Heart left ventricle (tissue), 16 donors: ENCODE data around the gene SUMO3. TPM values are rescaled to one million over a fixed set of nuclear protein-coding genes. Genes with fewer than 3 reads are reported as not detected.

ENCODE experiments used
- ATAC-seq, 4 donors: fragments of 200-7000 bp; cut with Tn5 transposase; one replicate each; pipeline ENCODE4 v1.9.1; 2020 to 2022; ENCODE audit warnings: moderate library complexity in 4 of 4, mild to moderate bottlenecking in 3 of 4, moderate number of reproducible peaks in 1 of 4
- DNase-seq, 5 donors: peaks; one replicate each; pipeline ENCODE4 v3.0.0-alpha.2; 2020
- H3K27ac ChIP-seq, 12 donors: fragments of 200-600 bp; sonication (generic) in 4 of 12; one replicate each; pipeline versions ENCODE4 v1.5.0 to v1.8.0; 2016 to 2022; ENCODE audit warnings: mild to moderate bottlenecking in 2 of 12
- H3K27me3 ChIP-seq, 9 donors: fragments of 200-600 bp; sonication (generic) in 2 of 9; one replicate each; pipeline versions ENCODE4 v1.5.1 to v1.8.0; 2016 to 2022; ENCODE audit warnings: mild to moderate bottlenecking in 3 of 9
- H3K36me3 ChIP-seq, 9 donors: fragments of 200-600 bp; sonication (generic) in 2 of 9; one replicate each; pipeline versions ENCODE4 v1.5.0 to v1.8.0; 2018 to 2022; ENCODE audit warnings: mild to moderate bottlenecking in 2 of 9
- H3K4me1 ChIP-seq, 12 donors: fragments of 200-600 bp; sonication (generic) in 4 of 12; one replicate each; pipeline versions ENCODE4 v1.5.0 to v1.8.0; 2016 to 2022; ENCODE audit warnings: mild to moderate bottlenecking in 3 of 12
- H3K4me3 ChIP-seq, 12 donors: fragments of 200-600 bp; sonication (generic) in 4 of 12; one replicate each; pipeline versions ENCODE4 v1.5.0 to v1.8.0; 2017 to 2022; ENCODE audit warnings: mild to moderate bottlenecking in 9 of 12, moderate library complexity in 4 of 12
- H3K9me3 ChIP-seq, 12 donors: fragments of 200-600 bp; sonication (generic) in 4 of 12; one replicate each; pipeline versions ENCODE4 v1.5.0 to v1.8.0; 2016 to 2022; ENCODE audit warnings: mild to moderate bottlenecking in 1 of 12
- POLR2A ChIP-seq, 2 donors: fragments of 450-650 bp; IDR thresholded peaks; one replicate each; pipeline ENCODE4 v1.6.1; 2017; ENCODE audit warnings: antibody characterized with exemption in 2 of 2, mild to moderate bottlenecking in 2 of 2, moderate library complexity in 2 of 2
- WGBS, 4 donors: extraction: QIAGEN DNeasy Blood & Tissue Kit in 2 of 4; methylation state at CpG; one replicate each; pipeline versions ENCODE4 v1.1.5 to v1.1.7; 2013 to 2018; 5-methylcytosine and 5-hydroxymethylcytosine counted together
- intact Hi-C, 10 donors: fragments of 100-400 bp; cut with DNase I; formaldehyde crosslinking; loops; one replicate each; pipeline versions ENCODE4 v1.11.1 to v1.14.2; 2022
- polyA plus RNA-seq, 2 donors: library from polyadenylated mRNA; stranded (reverse); fragments of 200-250 nt; gene quantifications; one replicate each; pipeline ENCODE4 v1.2.3, GENCODE V29; 2013
- total RNA-seq, 9 donors: library from RNA; depleted of rRNA in 2 of 9; stranded (reverse); fragments of >200 nt in 2 of 9; fragmentation: NEBNext Ultra II Directional in 3 of 9; extraction: Animal tissue kit (Norgen Biotek cat#: 25700) in 3 of 9; gene quantifications; one replicate each; pipeline versions ENCODE4 v1.1.0 to v1.2.4, GENCODE V29; 2016 to 2023
- TF ChIP-seq, protein P1 (sequence below), 12 donors: fragments of 200-600 bp; sonication (generic) in 4 of 12; IDR thresholded peaks; one replicate each; pipeline versions ENCODE4 v1.5.0 to v1.8.0; 2018 to 2022; ENCODE audit warnings: antibody characterized with exemption in 12 of 12, mild to moderate bottlenecking in 5 of 12
- donor health status: ischemic (EF 13 %, LVEDD 7.1; RV severe dilation, severe dysfunction).
- donor health status: healthy with polysubstance abuse.
- donor health status: DM: no; HTN: yes; CAD: no.
- donor health status: DM: no; HTN: no; CAD: no.
- donor health status: ischemic (EF 25% LVEDD 6.9; RV normal size, moderate dysfunction).
- donor health status: ischemic (EF 25% LVEDD 5.7; RV mildly dilated, moderate dysfunction).
- donor health status: healthy.
- donor health status: DM: yes; HTN: yes; CAD: no.
- donor health status: ischemic (EF 35%, LVEDD 5.7; RV mildly dilated, moderate dysfunction).
- donor health status: nonischemic (EF 11% LVEDD 7.7; RV severe dilation, severe dysfunction).
- donor health status: DM: yes; HTN: yes; CAD: no.
- donor health status: PGD.
- donor health status: ischemic (EF 29% LVEDD 5.4; RV normal size, mild dysfunction).
- donor health status: nonischemic (EF 23%, LVEDD 6.1; RV moderate dilation, normal function).

SUMO3 gene
- total and polyA plus RNA-seq, 11 donors: 22.0 to 108 (median 78.1) TPM

DNA sequence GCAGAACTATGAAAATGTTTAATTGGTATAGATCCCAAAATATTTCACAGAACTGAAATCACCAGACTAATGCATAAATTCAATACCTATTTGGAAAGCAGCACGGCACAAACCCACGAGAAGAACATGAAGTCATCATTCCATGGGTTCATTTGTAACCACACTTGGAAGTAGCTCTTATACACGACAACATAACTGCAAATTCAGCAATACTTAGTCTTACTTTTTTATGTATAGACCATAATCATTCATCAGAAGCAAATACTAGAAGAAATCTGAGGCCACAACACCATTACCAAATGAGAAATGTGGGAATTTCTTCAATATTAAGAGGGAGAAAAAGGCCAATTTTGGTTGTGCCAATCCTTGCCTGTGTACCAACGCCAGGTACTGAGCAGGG lies 12.0 kb downstream of the SUMO3 start:
- H3K4me1 ChIP-seq: peaks cover 0 to 22% (median 9%) of the 10 kb centered on the region in 12 donors
- TF ChIP-seq, protein P1, sequence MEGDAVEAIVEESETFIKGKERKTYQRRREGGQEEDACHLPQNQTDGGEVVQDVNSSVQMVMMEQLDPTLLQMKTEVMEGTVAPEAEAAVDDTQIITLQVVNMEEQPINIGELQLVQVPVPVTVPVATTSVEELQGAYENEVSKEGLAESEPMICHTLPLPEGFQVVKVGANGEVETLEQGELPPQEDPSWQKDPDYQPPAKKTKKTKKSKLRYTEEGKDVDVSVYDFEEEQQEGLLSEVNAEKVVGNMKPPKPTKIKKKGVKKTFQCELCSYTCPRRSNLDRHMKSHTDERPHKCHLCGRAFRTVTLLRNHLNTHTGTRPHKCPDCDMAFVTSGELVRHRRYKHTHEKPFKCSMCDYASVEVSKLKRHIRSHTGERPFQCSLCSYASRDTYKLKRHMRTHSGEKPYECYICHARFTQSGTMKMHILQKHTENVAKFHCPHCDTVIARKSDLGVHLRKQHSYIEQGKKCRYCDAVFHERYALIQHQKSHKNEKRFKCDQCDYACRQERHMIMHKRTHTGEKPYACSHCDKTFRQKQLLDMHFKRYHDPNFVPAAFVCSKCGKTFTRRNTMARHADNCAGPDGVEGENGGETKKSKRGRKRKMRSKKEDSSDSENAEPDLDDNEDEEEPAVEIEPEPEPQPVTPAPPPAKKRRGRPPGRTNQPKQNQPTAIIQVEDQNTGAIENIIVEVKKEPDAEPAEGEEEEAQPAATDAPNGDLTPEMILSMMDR (IDR thresholded peaks at IDR 0.05): no peak
- DNase-seq: no peak
- no peaks in the 10 kb centered on the region for H3K27me3 ChIP-seq
- H3K36me3 ChIP-seq: peaks cover 0 to 73% (median 62%) of the 10 kb centered on the region in 9 donors
- WGBS, 4 donors: 82 to 91% (median 90%) methylated on average over 4 of the region's 4 CpGs
- H3K4me3 ChIP-seq: no peak overlapping the region
- no peaks in the 10 kb centered on the region for H3K9me3 ChIP-seq
- intact Hi-C loops: no loop called here
- ATAC-seq: no peak
- H3K27ac ChIP-seq: no peak overlapping the region

DNA sequence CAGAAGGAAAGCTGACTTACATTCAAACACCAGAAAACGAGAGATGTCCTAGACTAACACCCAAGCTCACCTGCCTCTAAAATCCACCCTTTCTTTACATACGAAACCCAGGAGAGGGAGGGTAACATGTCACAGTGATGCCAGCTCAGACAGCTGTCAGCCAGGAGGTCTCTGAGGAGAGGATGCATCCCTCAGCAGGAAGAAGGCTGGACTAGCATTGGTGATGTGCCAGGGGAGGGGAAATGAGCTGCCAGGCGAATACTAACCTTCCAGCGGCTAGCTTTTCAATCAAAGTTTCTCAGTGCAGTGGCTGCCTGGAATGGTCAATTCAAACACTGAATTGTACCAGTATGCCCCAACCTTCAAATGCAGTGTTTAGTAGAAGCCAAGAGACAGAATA lies 12.6 kb downstream of the SUMO3 start:
- Histone ChIP-seq H3K27ac (no peak overlapping the region), H3K4me1 (peaks cover 0 to 28% (median 14%) of the 10 kb centered on the region in 12 donors), H3K9me3 (no peaks in the 10 kb centered on the region), H3K4me3 (no peak overlapping the region), H3K27me3 (no peaks in the 10 kb centered on the region), H3K36me3 (peaks cover 0 to 69% (median 58%) of the 10 kb centered on the region in 9 donors)
- 72 to 84% (median 76%) methylated on average over 4 of the region's 4 CpGs for WGBS, 4 donors
- intact Hi-C loops: no loop called here
- TF ChIP-seq, protein P1 (IDR thresholded peaks at IDR 0.05): no peak
- TF ChIP-seq POLR2A (IDR thresholded peaks at IDR 0.05): no peak
- no peak for ATAC-seq
- no peak for DNase-seq

DNA sequence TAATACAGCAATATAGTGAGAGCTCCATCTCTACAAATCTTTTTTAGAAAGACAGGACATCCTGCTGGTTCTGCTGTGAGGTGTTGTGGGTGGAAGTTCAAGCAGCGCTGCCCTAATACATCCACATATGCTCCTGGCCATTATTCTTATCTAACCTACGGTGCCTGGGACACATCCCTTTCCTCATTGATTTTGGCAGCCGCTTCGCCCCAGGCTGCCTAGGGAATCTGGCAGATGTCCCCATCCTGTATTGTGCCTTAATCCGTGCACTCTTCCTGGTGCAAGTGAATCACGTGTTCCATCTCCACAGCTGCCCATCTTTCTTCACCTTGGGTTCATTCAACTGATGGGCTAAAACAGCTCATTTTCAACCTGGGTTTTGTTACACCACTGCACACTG lies 13.1 kb downstream of the SUMO3 start:
- ATAC-seq: peak in 1 of 4 donors; percentile 42
- no peak overlapping the region for H3K4me3 ChIP-seq
- H3K27me3 ChIP-seq: no peaks in the 10 kb centered on the region
- no peak for TF ChIP-seq POLR2A (IDR thresholded peaks at IDR 0.05)
- TF ChIP-seq, protein P1 (IDR thresholded peaks at IDR 0.05): no peak
- no peaks in the 10 kb centered on the region for H3K9me3 ChIP-seq
- WGBS, 4 donors: 50 to 63% (median 53%) methylated on average over 6 of the region's 6 CpGs
- no peak overlapping the region for H3K27ac ChIP-seq
- H3K4me1 ChIP-seq: peaks cover 0 to 33% (median 19%) of the 10 kb centered on the region in 12 donors
- peaks cover 0 to 65% (median 53%) of the 10 kb centered on the region in 9 donors for H3K36me3 ChIP-seq
- intact Hi-C loops: loop anchor here in 7 of 10 donors (5.0 kb wide), 3 partner anchors 68 to 133 kb away; partner anchors contain the start of gene PTTG1IP (in 5 of the 7)
- no peak for DNase-seq

DNA sequence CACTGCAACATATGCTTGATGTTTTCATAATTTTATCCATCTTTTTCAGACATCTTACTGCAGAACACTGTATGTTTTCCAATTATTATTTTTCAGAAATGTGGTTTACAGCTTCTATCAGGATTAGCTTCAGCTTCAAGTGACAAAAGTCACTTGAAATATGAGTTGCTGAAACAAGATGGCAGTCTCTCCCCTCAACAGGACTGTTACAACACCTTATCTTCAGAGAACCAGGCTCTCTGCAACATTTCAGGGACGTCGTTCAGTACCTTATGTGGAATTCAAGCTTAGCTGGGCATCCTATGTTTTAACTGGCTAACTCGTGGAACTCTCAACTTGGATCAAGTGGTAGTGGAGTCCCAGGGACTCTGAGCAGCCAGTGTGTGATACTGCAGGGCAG lies 14.2 kb downstream of the SUMO3 start:
- Histone ChIP-seq H3K4me3 (no peak overlapping the region), H3K27ac (no peak overlapping the region), H3K27me3 (no peaks in the 10 kb centered on the region), H3K4me1 (peaks cover 0 to 35% (median 21%) of the 10 kb centered on the region in 12 donors), H3K36me3 (peaks cover 0 to 62% (median 47%) of the 10 kb centered on the region in 9 donors), H3K9me3 (no peaks in the 10 kb centered on the region)
- intact Hi-C loops: loop anchor here in 8 of 10 donors (2.0 to 5.0 kb wide), 4 partner anchors 69 to 134 kb away; partner anchors contain the start of gene PTTG1IP (in 5 of the 8)
- ATAC-seq (no peak), DNase-seq (no peak)
- TF ChIP-seq POLR2A (IDR thresholded peaks at IDR 0.05): no peak
- WGBS, 4 donors: 42 to 57% (median 50%) methylated on average over 3 of the region's 3 CpGs
